ENCODE results near the gene ARL8B. TPM values are rescaled to one million over a fixed set of nuclear protein-coding genes. Genes with fewer than 3 reads are reported as not detected.
"Not testable (repeated sequence)": the region's sequence is repeated elsewhere in the genome, so short reads cannot be mapped to it uniquely, and the experiment has no call there.

ARL8B gene
- total RNA-seq, 1 experiment from 2014 or later = 51.7 TPM

GRCh38 chr3:5168110-5168509 is 46.0 kb downstream of the ARL8B start:
- H3K27me3 ChIP-seq (replicated peaks) = no peaks in the 10 kb centered on the region
- H3K4me1 ChIP-seq (replicated peaks) = no peaks in the 10 kb centered on the region
- no peak for DNase-seq (ENCODE audit: low read depth in 1 of 2, low spot score in 2 of 2)
- H3K4me3 ChIP-seq = no peak overlapping the region
- peaks cover 18% of the 10 kb centered on the region for H3K36me3 ChIP-seq
- no peaks in the 10 kb centered on the region for H3K9me3 ChIP-seq (replicated peaks)
- H3K27ac ChIP-seq = no peak overlapping the region

DNA sequence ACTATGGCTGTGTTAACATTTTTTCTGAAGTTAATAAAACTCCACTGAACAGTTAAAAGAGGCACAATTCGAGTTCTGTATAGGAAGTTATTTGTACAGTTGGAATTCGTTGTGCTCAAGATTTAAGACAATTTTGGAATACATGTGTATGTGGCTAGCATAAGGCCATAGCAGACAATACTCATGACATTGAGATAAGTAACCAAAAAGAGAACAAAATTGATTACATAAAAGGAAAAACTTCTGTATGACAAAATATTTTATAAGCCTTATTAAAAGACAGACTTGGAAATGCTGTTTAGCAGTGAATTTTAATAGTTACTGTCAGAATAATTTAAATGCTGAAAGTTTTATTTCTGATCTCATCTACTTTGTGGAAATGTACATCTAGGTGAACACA is 47.7 kb downstream of the ARL8B start:
- Histone ChIP-seq H3K36me3 (peaks cover 25% of the 10 kb centered on the region), H3K27ac (no peak overlapping the region), H3K27me3 (replicated peaks) (no peaks in the 10 kb centered on the region), H3K9me3 (replicated peaks) (no peaks in the 10 kb centered on the region), H3K4me3 (no peak overlapping the region), H3K4me1 (replicated peaks) (no peaks in the 10 kb centered on the region)
- DNase-seq (ENCODE audit: low read depth in 1 of 2, low spot score in 2 of 2) = no peak

DNA sequence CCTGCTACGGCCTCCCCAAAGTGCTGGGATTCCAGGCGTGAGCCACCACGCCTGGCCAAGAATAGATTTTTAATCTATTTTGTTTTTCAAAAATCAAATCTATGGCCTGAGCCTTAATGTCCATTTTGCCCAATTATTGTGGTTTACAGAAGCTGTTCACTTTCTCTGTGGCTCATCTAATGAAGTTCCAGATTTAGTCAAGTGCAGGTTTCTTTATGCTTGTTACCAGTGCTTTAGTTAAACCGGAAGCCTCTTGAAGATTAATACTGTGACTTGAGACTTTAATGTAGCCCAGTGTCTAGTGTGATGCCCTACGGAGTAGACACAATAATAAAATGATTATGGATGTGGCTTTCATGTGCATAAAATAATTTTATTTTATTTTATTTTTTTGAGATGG is 48.9 kb downstream of the ARL8B start:
- no peaks in the 10 kb centered on the region for H3K9me3 ChIP-seq (replicated peaks)
- peaks cover 37% of the 10 kb centered on the region for H3K36me3 ChIP-seq
- DNase-seq (ENCODE audit: low read depth in 1 of 2, low spot score in 2 of 2) = no peak
- H3K27ac ChIP-seq = no peak overlapping the region
- no peaks in the 10 kb centered on the region for H3K27me3 ChIP-seq (replicated peaks)
- no peaks in the 10 kb centered on the region for H3K4me1 ChIP-seq (replicated peaks)
- no peak overlapping the region for H3K4me3 ChIP-seq

- no peaks in the 10 kb centered on the region for H3K4me1 ChIP-seq (replicated peaks)
- no peak for DNase-seq (ENCODE audit: low read depth in 1 of 2, low spot score in 2 of 2)
Observed at GRCh38 chr3:5172018-5172417, 49.9 kb downstream of the ARL8B start.

DNA sequence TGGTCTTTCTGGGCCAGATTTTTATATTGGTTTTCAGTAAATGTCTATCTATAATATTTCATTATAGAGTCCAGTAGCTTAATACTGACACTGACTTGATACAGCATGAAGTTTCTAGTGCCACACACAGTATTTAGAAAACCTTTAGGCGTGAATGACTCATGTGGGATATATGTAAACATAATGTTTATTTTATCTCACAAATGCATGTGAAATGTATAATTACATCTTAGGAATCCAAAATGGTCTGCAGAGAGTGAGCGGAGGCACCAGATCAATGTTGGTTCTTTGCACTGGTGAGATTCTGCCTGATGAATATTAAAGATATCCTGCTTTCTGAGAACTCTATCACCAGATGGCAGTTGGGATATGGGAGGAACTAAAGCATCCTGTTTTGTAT is 56.9 kb downstream of the ARL8B start:
- not testable (repeated sequence) for H3K4me1 ChIP-seq (replicated peaks); H3K27me3 ChIP-seq (replicated peaks); H3K9me3 ChIP-seq (replicated peaks); H3K27ac ChIP-seq; H3K4me3 ChIP-seq; DNase-seq (ENCODE audit: low read depth in 1 of 2, low spot score in 2 of 2)
- H3K36me3 ChIP-seq = peaks cover 44% of the 10 kb centered on the region

More at GRCh38 chr3:5172018-5172417, 49.9 kb downstream of the ARL8B start:
- no peaks in the 10 kb centered on the region for H3K9me3 ChIP-seq (replicated peaks)
- H3K27ac ChIP-seq = no peak overlapping the region
- H3K4me3 ChIP-seq = no peak overlapping the region
- H3K27me3 ChIP-seq (replicated peaks) = no peaks in the 10 kb centered on the region
- H3K36me3 ChIP-seq = peaks cover 40% of the 10 kb centered on the region

GRCh38 chr3:5181469-5182141 is 59.5 kb downstream of the ARL8B start:
- no peak overlapping the region for H3K27ac ChIP-seq
- peaks cover 25% of the 10 kb centered on the region for H3K36me3 ChIP-seq
- no peaks in the 10 kb centered on the region for H3K4me1 ChIP-seq (replicated peaks)
- H3K27me3 ChIP-seq (replicated peaks) = no peaks in the 10 kb centered on the region
- no peaks in the 10 kb centered on the region for H3K9me3 ChIP-seq (replicated peaks)
- DNase-seq (ENCODE audit: low read depth in 1 of 2, low spot score in 2 of 2) = no peak
- no peak overlapping the region for H3K4me3 ChIP-seq

DNA sequence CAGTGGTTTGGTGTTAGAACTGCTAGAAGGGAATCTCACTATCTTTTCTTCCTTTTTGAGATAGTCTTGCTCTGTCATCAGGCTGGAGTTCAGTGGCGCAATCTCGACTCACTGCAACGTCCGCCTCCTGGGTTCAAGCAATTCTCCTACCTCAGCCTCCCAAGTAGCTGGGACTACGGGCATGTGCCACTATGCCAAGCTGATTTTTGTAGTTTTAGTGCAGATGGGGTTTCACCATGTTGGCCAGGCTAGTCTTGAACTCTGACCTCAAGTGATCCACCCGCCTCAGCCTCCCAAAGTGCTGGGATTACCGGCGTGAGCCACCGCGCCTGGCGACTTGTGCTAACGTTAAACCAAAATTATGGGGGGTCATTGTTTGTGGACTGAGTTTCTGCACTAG is 61.6 kb downstream of the ARL8B start:
- H3K27ac ChIP-seq; DNase-seq (ENCODE audit: low read depth in 1 of 2, low spot score in 2 of 2); H3K4me1 ChIP-seq (replicated peaks); H3K9me3 ChIP-seq (replicated peaks); H3K4me3 ChIP-seq; H3K27me3 ChIP-seq (replicated peaks): not testable (repeated sequence)
- peaks cover 34% of the 10 kb centered on the region for H3K36me3 ChIP-seq

- Histone ChIP-seq H3K4me1 (replicated peaks) (peaks cover 11% of the 10 kb centered on the region), H3K27me3 (replicated peaks) (no peaks in the 10 kb centered on the region), H3K27ac (no peak overlapping the region), H3K36me3 (peaks cover 27% of the 10 kb centered on the region), H3K4me3 (no peak overlapping the region), H3K9me3 (replicated peaks) (peaks cover 4% of the 10 kb centered on the region)
- DNase-seq (ENCODE audit: low read depth in 1 of 2, low spot score in 2 of 2) = no peak
Observed at GRCh38 chr3:5184499-5184898, 62.4 kb downstream of the ARL8B start.

GRCh38 chr3:5185093-5185673 is 63.1 kb downstream of the ARL8B start:
- Histone ChIP-seq H3K36me3 (peaks cover 27% of the 10 kb centered on the region), H3K4me1 (replicated peaks) (peaks cover 11% of the 10 kb centered on the region), H3K4me3 (no peak overlapping the region), H3K27ac (no peak overlapping the region), H3K9me3 (replicated peaks) (peaks cover 4% of the 10 kb centered on the region), H3K27me3 (replicated peaks) (no peaks in the 10 kb centered on the region)
- DNase-seq (ENCODE audit: low read depth in 1 of 2, low spot score in 2 of 2) = no peak

GRCh38 chr3:5186089-5186857 is 64.2 kb downstream of the ARL8B start:
- H3K36me3 ChIP-seq = peaks cover 23% of the 10 kb centered on the region
- H3K9me3 ChIP-seq (replicated peaks) = peaks cover 4% of the 10 kb centered on the region
- H3K27me3 ChIP-seq (replicated peaks) = no peaks in the 10 kb centered on the region
- H3K27ac ChIP-seq = no peak overlapping the region
- peak in 1 of 2 experiments; percentile 4 for DNase-seq (ENCODE audit: low read depth in 1 of 2, low spot score in 2 of 2)
- H3K4me1 ChIP-seq (replicated peaks) = peaks cover 11% of the 10 kb centered on the region
- H3K4me3 ChIP-seq = no peak overlapping the region

DNA sequence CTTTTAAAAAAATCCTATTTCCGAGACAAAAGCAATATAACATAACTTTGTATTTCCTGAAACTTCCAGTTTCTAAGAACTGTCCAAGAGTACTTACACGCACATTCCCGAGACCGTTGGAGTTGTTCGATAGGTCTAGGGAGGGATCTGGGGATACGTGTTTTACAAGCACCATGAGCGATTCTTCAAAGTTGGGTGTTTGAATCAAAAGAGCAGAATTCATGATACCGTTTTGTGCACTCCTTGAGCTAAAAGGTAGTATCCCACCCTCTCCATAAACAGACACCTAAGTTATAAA is 64.7 kb downstream of the ARL8B start:
- H3K4me3 ChIP-seq = peak overlapping the region; percentile 99
- peaks cover 4% of the 10 kb centered on the region for H3K9me3 ChIP-seq (replicated peaks)
- H3K4me1 ChIP-seq (replicated peaks) = peaks cover 11% of the 10 kb centered on the region
- peak overlapping the region; percentile 68 for H3K27ac ChIP-seq
- H3K36me3 ChIP-seq = peaks cover 18% of the 10 kb centered on the region
- no peaks in the 10 kb centered on the region for H3K27me3 ChIP-seq (replicated peaks)
- no peak for DNase-seq (ENCODE audit: low read depth in 1 of 2, low spot score in 2 of 2)

DNA sequence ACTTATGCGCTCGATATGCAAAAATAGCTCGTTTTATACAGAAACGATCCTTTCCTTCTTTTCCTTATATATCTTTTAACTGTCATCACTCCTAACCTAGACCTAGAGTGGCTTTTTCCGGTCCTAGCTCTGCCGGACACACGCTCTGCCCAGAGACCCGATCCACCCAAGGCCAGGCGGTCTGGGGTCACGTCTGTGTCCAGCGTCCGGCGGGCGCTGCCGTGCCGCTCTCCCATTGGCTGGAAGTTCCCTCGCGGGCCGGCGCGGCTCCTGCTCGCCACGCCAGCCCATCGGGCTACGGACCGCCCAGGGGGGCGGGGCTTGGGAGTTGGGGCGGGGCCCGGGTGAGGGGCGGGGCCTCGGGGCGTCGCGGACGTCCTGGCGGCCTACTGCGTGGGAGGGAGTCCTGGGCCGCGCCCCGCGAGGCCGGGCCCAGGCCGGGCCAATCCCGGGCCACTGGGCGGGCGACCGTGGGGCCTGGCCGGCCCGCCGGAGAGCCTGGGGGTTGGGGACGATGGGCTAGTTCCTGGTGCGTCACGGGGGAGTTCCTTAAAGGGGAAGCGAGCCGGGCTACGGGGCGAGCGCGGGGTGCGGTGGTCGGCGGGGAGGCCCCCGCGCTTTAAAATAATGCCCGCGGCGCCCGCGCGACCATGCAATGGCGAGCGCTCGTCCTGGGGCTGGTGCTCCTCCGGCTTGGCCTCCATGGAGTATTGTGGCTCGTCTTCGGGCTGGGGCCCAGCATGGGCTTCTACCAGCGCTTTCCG is 65.2 kb downstream of the ARL8B start, which contains the start of gene EDEM1:
TSS of gene EDEM1 (plus strand) at position 552 of the 764 bp plus-strand sequence. CDS start at position 651, 99 bp downstream.
- peaks cover 4% of the 10 kb centered on the region for H3K9me3 ChIP-seq (replicated peaks)

DNA sequence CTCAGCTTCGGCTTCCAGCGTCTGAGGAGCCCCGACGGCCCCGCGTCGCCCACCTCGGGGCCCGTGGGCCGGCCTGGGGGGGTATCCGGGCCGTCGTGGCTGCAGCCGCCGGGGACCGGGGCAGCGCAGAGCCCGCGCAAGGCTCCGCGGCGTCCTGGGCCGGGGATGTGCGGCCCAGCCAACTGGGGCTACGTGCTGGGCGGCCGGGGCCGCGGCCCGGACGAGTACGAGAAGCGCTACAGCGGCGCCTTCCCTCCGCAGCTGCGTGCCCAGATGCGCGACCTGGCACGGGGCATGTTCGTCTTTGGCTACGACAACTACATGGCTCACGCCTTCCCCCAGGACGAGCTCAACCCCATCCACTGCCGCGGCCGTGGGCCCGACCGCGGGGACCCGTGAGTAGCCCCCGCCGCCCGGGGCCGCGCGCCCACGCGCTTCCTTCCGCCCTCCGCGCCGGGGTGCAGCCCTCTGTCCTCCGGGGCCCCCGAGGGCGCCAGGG is 65.9 kb downstream of the ARL8B start:
- peak; percentile 43 to 47 for DNase-seq (ENCODE audit: low read depth in 1 of 2, low spot score in 2 of 2)
- Histone ChIP-seq H3K27ac (peak overlapping the region; percentile 71), H3K27me3 (replicated peaks) (no peaks in the 10 kb centered on the region), H3K36me3 (peaks cover 12% of the 10 kb centered on the region), H3K4me1 (replicated peaks) (peaks cover 11% of the 10 kb centered on the region), H3K9me3 (replicated peaks) (peaks cover 4% of the 10 kb centered on the region), H3K4me3 (peak overlapping the region; percentile 99)

More for the DNA sequence above, 65.2 kb downstream of the ARL8B start, which contains the start of gene EDEM1:
- peak within 1 kb of the TSS; percentile 71 for H3K27ac ChIP-seq
- H3K4me3 ChIP-seq = peak within 1 kb of the TSS; percentile 99
- H3K27me3 ChIP-seq (replicated peaks) = no peaks in the 10 kb centered on the region
- H3K4me1 ChIP-seq (replicated peaks) = peaks cover 11% of the 10 kb centered on the region
- H3K36me3 ChIP-seq = peaks cover 13% of the 10 kb centered on the region
- peak; percentile 85 to 90 for DNase-seq (ENCODE audit: low read depth in 1 of 2, low spot score in 2 of 2)
